Activated T-cell treated with anti-CD3 and anti-CD28 coated beads for 4 hours (primary cell): ENCODE data around the gene ALOXE3.

ENCODE experiments used
- DNase-seq: peaks from one replicate; pipeline ENCODE4 v3.0.0-alpha.2; 2020

The ALOXE3 gene

DNA sequence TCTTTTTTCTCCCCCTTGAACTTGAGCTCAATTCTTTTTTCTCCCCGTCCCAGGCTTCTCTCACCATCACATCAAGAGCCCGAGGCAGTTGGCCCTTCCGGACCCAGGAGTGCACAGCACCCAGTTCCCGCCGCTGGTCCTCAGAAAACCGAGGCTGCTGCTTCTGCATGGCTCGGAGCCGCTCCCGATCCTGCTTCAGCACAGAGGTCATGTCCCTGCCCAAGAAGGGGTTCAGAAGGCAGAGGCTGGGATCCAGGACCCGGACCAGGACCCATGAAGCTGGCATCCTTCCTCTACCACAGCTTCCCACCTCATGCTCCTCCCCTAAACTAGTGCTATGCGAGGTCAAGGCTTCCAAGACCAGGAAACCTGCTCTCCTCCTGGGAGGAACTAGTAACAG lies 23.4 kb upstream of the ALOXE3 start:
- DNase-seq: no peak

DNA sequence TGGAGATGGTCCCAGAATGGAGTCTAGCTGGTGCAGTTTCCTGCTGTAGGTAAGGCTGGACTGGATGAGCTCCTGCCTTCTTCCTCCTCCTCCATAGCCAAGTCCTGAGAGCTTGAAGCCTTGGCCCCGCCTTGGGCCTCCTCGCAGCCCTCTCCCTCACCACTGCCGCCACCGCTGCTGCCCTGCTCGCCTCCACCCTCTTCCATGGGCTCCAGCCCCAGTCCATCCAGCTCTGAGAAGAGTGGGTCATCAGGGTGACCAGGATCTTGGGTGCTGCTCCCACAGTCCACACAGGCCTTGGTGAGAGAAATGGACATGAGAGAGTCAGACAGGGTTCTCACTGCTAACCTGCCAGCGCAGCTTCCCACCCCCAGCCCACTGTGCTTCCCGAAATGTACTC lies 22.7 kb upstream of the ALOXE3 start:
- DNase-seq: no peak

DNA sequence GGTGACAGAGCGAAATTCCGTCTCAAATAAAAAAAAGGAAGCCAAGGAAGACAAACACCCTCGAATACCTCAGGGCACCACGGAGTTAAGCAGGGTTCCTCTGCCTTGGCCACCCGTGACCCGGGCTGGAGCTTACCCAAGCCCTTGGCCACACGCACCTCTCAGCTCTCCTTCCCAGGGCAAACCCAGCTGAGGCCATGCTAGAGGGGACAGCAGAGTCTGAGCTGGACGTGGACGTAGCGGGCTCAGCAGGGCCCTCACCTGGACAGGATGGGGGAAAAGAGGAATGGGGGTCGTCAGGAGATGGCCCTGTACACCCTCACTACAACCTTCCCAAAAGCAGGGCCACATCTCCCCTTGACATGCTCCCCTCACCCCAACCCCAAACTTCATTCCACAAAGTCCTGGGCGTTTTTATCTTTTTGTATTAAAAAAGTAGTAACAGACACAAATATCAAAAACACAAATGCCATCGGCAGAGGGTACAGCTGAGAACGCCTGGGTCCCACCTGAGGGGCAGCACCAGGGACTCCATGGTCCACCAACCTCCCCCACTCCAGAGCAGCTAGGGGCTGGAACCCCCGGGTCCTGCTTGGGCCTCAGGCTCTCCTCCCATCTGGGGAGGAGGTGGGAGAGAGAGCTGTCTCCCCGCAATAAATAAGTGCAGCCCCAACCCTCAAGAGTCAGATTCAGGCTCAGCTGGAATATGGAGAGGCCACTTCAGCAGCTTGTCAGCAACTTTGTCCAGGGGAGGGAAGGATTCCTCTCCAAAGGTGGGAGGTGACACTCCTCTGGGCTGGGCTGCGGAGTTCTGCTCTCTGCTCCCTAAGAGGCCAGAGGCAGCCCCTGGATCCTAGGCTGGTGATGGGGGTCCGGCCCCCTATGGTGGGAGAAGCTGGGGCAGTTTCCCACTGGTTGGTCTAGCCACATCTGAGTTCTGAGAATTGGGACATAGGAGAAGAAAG lies 22.0 kb upstream of the ALOXE3 start:
- no peak for DNase-seq

DNA sequence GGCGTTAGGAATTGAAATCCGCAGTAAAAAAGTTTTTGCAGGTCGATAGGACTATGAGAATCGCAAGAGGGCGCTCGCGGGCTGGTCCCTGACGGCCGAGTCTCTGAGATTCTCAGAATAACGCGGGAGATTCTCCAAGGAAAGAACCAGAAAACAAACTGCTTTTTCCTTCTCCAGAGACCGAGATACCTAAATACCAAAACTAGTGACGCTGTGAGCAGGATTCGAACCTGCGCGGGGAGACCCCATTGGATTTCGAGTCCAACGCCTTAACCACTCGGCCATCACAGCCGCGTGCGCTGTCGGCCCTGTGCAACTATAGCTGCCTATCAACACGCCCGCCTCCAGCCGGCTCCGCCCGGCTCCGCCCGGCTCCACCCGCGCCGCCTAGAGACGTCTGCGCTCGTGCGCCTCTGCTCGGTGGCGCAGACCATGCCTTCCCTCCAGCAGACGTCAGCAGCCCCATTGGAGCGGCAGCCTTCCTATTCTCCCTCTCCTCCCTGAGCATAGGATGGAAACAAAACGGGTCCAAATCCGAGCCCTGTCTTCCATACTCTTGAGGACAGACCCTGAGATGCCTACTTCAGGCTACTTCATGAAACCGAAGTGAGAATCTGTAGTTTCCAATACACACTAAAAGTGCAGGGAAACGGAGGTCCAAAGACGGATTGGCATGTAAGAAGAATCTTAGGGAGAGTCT lies 20.5 kb upstream of the ALOXE3 start:
- peak; percentile 94 for DNase-seq

DNA sequence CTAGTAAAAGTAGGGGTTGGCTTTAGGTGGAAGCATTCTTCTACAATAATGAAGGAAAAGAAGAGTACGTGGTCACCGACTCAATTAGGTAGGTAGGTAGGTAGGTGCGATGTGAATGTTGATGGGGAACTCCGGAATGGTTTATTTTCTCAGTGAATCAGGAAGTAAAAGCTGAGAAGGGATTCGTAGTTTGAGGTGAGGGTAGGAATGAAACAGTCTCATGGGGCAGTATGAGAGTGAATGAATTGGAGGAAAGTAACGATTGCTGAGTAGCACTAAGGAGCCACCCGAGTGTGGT lies 20.0 kb upstream of the ALOXE3 start:
- DNase-seq: no peak

DNA sequence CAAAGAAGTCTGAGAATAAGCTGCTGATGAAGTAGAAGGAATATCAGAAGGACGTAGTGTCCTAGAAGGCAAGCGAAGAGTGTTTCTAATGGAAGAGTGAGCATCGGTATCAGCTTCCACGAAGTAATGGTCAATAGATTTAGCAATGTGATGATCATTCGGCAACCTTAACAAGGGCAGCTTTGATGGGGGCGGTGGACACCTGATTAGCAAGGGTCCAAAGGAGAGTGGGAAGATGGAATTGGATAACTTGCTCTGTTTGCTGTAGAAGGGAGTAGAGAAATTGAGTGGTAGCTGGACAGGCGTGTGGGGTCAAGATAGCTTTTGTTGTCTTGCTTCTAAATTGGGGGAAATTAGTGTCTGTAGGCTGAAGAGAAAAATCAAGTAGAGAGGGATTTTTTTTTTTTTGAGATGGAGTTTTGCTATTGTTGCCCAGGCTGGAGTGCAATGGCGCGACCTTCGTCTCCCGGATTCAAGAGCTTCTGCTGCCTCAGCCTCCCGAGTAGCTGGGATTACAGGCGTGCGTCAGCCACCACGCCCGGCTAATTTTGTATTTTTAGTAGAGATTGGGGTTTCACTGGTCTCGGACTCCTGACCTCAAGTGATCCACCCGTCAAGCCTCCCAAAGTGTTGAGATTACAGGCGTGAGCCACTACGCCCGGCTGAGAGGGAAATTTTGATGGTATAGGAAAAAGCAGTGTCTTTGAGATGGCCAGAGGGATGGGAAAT lies 19.5 kb upstream of the ALOXE3 start:
- DNase-seq: no peak

DNA sequence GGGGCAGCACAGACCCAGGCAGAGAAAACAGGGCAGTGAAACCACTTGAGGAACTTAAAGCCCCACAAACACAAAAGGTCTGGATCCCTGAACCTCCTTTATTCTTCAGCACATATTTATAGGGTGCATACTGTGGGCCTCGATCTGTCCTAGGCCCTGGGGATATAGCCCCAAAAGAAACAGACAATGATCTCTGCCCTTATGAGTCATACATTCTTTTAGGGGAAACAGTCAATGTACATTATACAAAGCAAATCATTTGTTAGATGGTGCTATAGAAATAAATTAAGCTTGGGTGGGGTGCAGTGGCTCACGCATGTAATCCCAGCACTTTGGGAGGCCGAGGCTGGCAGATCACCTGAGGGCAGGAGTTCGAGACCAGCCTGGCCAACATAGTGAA lies 15.6 kb upstream of the ALOXE3 start:
- no peak for DNase-seq

DNA sequence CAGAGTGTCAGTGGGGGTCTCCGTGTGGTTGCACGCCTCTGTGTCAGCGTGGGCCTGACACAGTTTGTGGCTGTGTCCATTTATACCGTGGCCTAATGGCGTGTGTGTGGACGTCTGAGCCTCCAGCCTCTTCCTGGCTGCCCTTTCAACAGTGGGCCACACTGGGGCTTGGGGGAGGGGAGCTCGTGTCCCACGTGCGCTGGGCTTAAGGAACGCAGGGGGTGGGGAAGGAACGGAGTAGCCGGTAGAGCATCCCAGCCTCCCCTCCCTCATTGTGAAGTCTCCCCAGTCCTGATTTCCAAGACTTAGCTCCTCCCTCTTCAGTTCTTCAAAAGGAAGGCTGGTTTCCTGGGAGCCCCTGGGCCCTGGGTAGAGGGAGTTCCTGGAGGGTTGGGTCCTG lies 15.1 kb upstream of the ALOXE3 start:
- no peak for DNase-seq

DNA sequence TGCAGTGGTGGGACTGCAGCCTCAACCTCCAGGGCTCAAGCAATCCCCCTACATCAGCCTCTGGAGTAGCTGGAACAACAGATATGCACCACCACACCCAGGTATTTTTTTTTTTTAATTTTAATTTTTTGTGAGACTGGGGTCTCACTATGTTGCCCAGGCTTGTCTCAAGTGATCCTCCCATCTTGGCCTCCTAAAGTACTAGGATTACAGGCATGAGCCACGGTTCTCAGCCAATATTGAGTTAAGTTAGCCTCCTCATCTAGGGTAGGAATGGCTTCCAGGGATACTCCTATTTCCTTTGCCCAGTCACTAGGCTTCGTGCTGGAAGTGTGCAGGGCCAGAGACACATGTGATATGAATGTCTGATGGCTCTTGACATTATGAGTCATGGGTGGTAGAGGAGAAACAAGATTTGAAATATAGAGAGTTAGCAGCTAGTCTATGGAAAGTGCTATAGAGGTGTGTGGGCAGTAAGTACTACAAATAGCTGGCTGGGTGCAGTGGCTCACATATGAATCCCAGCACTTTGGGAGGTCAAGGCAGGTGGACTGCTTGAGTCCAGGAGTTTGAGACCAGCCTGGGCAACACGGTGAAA lies 13.6 kb upstream of the ALOXE3 start:
- no peak for DNase-seq

DNA sequence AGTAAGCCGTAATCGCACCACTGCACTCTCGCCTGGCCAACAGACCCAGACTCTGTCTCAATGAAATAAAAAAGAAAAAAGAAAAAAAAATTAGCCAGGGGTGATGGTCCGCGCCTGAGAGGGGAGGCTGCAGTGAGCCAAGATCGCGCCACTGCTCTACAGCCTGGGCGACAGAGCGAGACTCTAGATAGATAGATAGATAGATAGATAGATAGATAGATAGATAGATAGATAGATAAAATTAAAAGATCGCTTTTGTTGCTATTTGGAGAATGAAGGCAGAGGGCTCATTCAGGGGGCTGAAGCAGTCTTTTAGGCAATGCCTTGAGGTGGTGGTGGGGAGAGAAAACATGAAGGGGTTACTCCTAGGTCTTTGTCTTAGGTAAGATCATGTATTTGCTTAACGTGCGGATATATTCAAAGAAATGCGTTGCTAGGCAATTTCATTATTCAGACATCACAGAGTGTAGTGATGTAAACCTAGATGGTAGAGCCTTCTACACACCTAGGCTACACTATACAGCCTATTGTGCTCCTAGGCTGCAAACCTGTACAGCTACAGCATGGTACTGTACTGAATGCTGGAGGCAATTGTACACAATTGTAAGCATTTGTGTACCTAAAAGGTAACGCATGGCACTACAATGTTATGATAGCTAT lies 9.9 kb upstream of the ALOXE3 start:
- DNase-seq: no peak

DNA sequence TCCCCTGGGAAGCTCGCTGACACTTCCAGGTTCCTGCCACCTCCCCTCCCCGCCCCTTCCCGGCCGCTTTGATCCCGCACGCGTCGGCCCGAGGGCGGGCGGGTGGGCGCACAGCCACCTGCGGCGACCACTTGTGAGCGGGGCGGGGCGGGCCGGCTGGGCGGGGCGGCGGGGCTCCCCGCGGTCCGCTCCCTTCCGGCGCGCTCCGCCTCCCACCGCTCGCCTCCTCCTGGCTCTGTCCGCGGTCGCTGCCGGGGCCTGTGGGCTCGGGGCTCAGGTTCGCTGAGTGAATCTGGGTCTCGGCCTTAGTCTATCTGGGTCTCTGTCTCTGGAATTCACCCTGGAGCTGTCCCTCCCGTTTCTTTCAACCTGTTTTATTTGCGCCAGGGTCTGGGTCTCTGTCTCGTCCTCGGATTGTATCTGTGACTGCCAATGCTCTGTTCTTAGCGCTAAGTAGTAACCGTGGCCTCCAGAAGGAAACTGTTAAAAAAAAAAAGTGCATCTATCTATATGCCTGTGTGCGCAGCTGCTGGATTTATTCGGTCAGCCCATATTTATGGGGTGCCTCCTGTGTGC lies 8.3 kb upstream of the ALOXE3 start:
- no peak for DNase-seq

DNA sequence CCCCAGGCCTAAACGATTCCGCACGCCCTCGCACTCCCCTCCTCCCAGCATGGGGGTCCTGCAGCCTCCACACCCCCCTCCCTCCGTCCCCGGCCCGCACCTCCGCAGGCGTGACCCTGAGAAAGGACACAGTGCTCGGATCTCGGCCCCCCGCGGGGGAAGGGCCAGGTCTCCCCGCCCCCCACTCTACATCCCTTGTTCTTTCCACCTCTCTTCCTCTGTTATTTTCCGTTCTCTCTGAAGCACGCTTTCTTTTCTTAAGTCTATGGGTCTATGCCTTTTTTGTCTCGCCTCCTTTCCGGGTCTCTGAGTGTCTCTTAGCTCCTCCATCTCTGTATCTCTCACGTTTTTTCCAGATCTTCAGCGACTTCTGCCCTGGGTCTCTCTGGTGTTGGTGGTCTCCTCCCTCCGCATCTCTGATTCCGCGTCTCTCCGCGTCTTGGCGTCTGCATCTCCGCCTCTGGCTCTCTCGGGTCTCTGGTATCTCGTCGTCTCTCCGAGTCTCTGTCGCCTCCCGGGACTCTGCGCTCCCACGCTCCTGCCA lies 7.7 kb upstream of the ALOXE3 start:
- no peak for DNase-seq

DNA sequence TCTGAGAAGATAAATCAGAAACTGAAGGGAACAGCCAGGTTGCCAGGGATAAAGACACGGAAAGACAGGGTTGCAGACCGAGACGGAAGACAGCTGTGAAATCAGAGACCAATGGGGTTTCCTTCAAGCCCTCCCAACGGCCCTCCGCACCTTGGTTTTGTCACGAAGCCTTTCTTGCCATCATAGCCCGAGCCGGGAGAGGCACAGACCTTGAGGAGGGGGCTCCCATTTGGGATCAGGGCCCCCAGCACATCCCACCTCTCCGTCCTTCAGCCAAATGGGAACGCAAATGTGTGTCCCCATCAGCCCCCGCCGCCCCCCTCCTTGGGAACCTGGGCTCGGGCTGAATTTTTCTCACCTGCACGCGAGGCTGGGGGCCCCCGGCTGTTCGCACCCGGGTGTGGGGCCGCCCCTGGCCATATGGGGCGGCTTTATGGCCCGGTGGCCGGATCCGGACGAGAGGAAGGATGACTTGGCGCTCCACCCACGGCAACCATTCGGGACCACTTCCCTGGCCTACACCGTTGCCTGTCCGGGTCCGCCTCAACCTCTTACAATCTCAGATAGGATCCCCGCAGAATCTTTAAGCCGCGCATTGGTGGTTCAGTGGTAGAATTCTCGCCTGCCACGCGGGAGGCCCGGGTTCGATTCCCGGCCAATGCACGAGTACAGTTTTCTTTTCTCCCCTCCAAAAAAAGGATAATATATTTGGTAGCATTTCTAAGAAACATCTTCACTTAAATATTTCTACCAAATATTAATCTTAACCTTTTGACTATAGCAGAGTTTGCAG lies 7.0 kb upstream of the ALOXE3 start:
- DNase-seq: peak; percentile 95

DNA sequence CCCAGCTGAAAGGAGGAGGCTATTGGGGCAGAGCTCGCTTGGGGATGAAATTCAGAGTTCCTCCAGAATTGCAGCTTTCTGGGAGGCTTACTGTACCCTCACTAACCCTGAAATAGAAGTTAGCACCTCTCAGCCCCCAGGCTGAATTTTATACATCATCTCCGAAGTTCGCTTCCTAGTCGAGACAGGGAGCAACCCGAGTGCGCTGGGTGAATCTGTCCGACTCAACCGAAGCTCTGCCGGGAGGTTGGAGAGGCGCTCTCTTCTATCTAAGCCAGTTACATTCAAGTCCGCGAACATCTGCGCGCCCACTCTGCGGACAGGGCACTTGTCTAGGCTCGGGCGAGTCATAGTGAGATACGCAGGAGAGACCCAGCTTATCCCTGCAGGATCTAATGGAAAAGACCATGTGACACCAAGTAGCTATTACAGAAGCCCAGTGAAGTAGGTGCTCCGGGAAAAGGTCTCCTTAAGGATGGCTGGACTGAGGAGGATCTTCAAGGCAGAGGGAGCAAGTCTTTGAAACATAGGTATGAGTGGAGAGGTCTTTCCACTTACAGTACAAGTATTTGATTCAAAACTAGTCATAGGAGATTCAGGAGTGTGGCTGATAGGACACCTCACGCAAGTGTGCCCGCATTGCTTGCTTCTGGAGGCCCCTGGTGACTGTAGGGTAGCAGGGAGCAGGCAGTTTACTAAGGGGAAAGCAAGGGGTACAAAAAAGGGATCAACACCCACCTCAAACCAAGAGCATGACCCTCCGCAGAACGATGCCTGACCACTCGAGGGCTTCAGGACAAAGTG lies 6.2 kb upstream of the ALOXE3 start:
- DNase-seq: no peak

DNA sequence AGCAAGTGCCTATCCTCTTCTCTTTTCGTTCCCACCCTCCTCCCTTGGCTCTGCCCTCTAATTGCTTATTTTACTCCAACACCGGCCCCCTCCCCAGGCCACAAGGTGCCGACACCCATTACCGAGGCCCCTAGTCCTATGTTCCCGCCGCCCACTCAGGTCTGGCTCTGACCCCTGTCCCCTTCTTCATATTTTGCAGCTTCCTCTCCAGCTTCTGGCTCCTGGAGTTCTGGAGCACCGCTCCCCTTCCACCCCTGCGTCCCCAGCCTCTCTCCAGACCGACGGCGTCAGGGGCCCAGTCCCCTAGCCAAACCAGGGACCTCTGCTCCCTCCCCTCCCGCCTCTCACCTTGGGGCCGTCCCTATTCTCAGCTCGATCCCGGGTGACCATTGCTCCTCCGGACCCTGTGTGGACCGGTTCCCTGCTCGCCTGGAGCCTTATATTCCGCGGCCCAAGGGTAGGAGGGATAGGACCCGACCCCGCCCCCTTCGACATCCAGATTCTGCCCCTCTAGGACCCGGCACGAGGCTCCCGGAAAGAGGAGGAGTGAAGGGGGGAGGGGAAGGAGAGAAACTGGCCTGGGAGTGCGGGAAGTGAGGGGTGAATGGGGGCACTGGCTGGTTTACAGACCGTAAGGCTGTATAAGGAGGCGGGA lies 5.5 kb upstream of the ALOXE3 start, which contains the start of gene HES7:
Gene HES7 (minus strand): TSS at position 412 of the 655 bp plus-strand sequence. CDS start 22 bp downstream, at position 390.
- DNase-seq: no peak

DNA sequence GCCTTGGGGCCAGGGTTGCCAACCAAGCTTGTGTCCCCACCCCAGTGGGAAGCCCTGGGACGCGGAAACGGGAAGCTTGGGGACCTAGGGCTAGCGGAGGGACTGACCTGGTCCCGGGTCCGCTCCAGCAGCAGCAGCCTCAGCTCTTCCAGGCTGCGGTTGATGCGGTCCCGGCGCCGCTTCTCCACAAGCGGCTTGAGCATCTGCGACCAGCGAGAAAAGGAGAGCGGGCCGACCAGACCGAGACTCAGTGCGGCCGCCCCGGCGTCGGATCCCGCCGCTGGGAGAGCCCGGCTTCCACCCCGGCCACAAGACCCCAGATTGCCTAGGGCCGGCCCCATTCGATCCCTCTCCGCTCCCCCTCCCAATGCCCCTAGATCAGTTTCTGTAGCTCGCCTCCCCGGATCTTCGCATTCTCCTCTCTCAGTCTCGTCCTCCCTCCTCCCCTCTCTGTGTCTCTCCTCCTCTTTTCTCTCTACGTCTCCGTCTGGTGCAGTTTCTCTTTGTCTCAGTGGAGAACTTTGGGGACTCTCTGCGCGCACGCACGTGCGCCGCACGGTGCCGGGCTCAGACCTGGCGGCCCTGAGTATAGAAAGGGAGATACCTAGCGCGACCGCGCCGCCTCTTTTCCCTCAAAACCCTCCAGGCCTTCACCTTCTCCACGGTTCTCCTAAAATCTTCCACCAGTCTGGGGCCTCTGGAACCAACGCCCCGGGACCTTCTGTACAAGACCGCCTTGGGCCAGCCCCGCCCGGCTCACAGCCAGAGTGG lies 4.8 kb upstream of the ALOXE3 start:
- no peak for DNase-seq

DNA sequence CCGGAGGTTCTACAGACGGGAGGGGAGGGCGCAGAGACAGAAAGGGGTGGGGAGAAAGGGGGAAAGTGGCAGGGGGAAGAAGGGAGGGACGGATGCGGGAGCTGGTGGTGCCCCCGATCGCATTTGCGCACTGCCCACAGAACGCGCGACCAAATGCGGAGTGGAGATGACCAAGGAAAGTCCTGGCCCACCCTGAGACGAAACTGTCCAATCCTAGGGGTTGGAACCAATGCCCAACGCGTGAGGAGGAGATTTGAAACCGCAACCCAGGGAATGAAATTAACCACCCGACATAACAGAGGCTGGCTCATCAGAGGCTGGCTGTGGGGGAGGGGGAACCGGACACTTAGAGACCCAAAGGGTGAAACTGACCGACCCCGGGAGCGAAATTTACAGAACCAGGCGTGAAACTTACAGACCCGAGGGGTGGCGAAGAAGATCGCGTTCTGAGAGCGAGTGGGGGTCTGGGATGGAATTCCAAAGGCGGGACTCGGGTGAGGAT lies 4.2 kb upstream of the ALOXE3 start:
- no peak for DNase-seq

DNA sequence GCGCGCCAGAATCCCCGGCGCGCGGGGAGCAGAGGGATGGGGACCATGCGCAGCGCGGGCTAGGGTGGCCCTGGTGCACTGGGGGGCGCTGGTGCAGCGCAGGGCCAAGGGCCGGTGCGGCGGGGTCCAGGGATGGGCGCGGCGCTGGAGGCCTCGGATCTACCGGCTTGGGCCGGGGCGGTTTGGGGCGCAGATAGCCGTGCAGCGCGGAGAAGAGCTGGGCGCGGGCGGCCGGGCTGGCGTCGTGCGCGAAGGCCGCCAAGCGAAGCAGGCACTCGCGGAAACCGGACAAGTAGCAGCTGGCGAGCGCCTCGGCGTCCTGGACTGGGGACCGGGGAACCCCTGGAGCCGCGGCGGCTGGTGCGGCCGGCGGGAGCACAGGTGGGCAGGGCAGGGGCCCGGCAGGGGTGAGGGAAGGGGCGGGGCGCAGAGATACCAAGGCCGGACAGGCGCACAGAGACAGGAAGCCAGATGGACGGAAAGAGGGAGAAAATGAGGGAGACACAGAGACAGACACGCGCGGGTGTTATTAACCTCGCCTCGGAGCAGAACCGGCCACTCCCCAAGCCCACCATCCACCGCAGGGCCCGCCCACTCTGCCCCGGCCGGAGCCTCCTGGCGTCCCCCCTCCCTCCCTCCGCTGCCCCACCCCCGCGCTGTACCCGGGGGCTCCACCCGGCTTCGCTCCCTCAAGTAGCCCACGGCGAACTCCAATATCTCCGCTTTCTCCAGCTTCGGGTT lies 3.5 kb upstream of the ALOXE3 start:
- no peak for DNase-seq
